LNCAP (cell line): ENCODE measurements around the gene HES2.

ENCODE experiments used
- TF ChIP-seq, protein P1 (sequence below): fragments of 450-650 bp; IDR thresholded peaks from 2 replicates; pipeline ENCODE4 v1.5.1; 2017; ENCODE audit warnings: mild to moderate bottlenecking

The HES2 gene, protein sequence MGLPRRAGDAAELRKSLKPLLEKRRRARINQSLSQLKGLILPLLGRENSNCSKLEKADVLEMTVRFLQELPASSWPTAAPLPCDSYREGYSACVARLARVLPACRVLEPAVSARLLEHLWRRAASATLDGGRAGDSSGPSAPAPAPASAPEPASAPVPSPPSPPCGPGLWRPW

GRCh38 chr1:6419804-6420453, at the start of gene HES2:
Gene HES2, minus strand, starts transcription at chr1:6419919. Its CDS starts 99 bp downstream, at chr1:6419820.
- TF ChIP-seq, protein P1, sequence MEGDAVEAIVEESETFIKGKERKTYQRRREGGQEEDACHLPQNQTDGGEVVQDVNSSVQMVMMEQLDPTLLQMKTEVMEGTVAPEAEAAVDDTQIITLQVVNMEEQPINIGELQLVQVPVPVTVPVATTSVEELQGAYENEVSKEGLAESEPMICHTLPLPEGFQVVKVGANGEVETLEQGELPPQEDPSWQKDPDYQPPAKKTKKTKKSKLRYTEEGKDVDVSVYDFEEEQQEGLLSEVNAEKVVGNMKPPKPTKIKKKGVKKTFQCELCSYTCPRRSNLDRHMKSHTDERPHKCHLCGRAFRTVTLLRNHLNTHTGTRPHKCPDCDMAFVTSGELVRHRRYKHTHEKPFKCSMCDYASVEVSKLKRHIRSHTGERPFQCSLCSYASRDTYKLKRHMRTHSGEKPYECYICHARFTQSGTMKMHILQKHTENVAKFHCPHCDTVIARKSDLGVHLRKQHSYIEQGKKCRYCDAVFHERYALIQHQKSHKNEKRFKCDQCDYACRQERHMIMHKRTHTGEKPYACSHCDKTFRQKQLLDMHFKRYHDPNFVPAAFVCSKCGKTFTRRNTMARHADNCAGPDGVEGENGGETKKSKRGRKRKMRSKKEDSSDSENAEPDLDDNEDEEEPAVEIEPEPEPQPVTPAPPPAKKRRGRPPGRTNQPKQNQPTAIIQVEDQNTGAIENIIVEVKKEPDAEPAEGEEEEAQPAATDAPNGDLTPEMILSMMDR = no peak

GRCh38 chr1:6468729-6469461, 49.2 kb upstream of the HES2 start:
- TF ChIP-seq, protein P1 = no peak

DNA sequence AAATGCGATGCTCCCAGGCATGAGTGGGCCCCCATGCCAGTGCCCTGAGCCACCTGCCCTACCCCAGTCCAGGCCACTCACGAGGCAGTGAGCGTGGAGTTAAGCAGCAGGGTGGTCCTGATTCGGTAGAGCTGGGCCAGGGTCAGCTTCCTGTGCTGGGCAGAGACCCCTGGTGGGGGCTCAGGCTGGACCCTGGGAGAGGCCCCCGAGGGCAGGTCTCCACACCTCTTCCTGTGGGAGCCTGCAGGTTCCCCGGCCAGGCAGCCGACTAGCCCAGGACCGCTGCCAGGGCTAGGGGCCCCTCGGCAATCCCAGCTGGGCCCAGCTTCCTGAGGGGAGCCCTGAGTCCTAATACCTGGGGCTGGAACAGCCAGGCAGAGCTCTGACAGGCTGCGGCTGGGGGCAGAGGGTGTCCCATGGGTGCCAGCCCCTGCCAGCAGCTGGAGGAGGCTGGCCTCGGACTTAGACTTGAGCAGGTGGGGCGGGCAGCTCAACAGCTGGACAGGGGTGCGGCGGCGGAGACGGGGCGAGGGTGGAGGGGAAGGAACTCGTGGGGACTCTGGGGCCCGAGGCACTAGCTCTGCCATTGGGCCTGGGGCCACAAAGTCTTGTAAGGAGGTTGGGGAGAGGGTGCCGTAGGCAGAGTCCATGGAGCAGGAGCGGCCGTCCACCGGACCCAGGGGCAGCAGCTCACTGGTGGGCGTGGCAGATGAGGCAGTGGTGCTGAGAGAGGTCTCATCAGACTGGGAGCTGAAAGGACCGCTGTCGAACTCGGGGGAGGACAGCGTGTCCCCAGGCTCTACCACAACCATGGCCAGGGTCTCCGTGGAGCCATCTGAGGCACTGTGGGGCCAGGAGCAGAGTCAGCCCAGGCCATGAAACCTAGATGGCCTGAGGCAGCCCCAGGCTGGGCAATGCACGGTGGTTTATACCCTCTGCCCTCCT, 48.3 kb upstream of the HES2 start:
- TF ChIP-seq, protein P1 = no peak

DNA sequence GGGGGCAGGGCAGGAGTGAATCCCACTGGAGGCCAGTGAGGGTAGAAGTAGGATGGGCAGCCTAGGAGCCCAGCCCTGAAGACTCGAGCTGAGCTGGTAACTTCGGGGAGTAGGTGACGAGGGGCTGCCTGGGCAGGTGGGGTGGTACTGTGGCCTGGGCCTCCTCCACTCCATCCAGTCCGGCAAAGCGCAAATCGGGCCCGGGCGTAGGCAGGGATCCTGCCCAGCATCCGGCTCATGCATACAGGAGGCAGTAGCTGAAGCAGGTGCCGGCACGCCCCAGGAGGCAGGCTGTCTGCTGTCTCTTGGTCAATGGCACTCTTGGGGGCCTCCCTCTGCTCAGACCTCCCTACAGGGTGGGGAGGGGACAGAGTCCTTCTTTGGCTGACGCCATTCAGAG, 47.5 kb upstream of the HES2 start:
- TF ChIP-seq, protein P1 = no peak

DNA sequence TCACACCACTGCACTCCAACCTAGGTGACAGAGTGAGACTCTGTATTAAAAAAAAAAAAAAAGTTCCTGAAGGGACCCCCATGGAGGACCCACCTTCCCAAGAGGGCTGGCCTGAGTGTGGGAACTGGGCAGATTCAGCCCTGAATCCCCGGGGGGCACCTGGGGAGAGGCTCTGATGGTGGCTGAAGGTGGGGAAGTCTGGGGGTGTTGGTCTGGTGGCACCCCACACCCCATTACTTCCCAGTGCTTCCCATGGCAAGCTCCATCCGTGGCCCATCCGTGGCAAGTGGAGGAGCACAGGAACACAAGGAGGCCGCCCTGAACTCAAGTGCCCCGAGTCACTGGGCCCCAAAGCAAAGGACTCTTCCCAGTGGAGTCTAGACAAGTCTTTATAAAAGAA, 47.0 kb upstream of the HES2 start:
- TF ChIP-seq, protein P1 = no peak

GRCh38 chr1:6466023-6466422, 46.3 kb upstream of the HES2 start, which contains the start of gene TNFRSF25:
Gene TNFRSF25, minus strand, starts transcription at chr1:6466173. Its CDS starts 66 bp downstream, at chr1:6466107.
- TF ChIP-seq, protein P1 = no peak

DNA sequence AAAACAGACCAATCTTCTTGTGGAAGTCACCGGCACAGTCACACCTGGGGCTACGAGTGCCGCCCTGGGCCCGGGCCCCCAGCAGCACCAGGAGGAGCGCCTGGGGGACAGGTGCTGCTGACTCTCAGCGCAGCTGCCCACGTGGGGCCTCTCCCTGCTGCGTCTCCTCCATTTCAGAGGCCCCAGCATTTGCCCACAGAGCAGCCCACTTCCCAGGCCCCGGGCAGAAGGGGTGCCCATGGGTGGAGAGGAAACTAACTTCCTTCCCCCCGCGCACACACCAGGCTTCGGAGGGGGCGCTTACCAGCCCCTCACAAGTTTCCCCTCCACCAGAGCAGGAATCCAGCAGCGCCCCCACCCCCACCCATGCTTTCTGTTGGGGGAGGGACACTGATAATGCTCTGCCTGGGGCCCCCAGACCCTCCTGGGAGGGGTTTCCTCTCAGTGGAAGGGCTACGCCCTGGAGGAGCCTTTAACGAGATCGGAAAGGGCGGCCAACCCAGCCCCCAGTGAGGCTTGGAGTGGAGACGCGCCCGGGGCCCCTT, 45.8 kb upstream of the HES2 start:
- TF ChIP-seq, protein P1 = no peak
